ENCODE results near the gene WASHC4. TPM values are rescaled to one million over a fixed set of nuclear protein-coding genes. Genes with fewer than 3 reads are reported as not detected.
A peak's percentile ranks its signal among the peaks of the same experiment; 100 is the strongest.

Gene WASHC4
- total RNA-seq (100 to 1,000 TPM in 1 of 2 donors, 10 to 100 TPM in 1; 67.8 to 136 TPM), polyA plus RNA-seq (ENCODE audit: insufficient read length in 2 of 2) (10 to 100 TPM; 28.9 to 36.1 TPM)
- long read RNA-seq, donor 1, full-length matches to known transcripts: 1 of 1 reads
- long read RNA-seq, donor 1, partial matches to known transcripts: 0 of 1 reads
- long read RNA-seq, donor 1, other reads (novel, unspliced or antisense): 0 of 1 reads
- long read RNA-seq, donor 2: 0 reads
- long read RNA-seq, donor 3: 0 reads
- long read RNA-seq, donor 4, partial matches to known transcripts: 0 of 1 reads
- long read RNA-seq, donor 4, other reads (novel, unspliced or antisense): 0 of 1 reads

- DNase-seq (ENCODE audit: low read depth in 4 of 6, low spot score in 6 of 6): peak; percentile 80 to 98 (median 88)
- H3K4me3 ChIP-seq (ENCODE audit: low read depth, low read length): peak within 1 kb of the TSS; percentile 97
- H3K27ac ChIP-seq (ENCODE audit: low read depth, low read length): peak within 1 kb of the TSS; percentile 98
- WGBS (ENCODE audit: insufficient coverage): under 1% methylated on average over 80 of the region's 85 CpGs
- no peaks in the 10 kb centered on the region for H3K27me3 ChIP-seq (ENCODE audit: control insufficient read depth, insufficient read depth, low read length)
- no peaks in the 10 kb centered on the region for H3K9me3 ChIP-seq (ENCODE audit: control insufficient read depth, insufficient read depth, low read length)
- H3K4me1 ChIP-seq (ENCODE audit: control insufficient read depth, insufficient read depth, low read length): peaks cover 9% of the 10 kb centered on the region
- no peaks in the 10 kb centered on the region for H3K36me3 ChIP-seq (ENCODE audit: control insufficient read depth, insufficient read depth, low read length)
Measured at GRCh38 chr12:105107494-105108371, at the start of gene WASHC4. WASHC4 (plus strand) TSS chr12:105107731; CDS start chr12:105107801, 70 bp downstream.

- WGBS (ENCODE audit: insufficient coverage): 90% methylated on average over 3 of the region's 11 CpGs
- H3K9me3 ChIP-seq (ENCODE audit: control insufficient read depth, insufficient read depth, low read length): no peaks in the 10 kb centered on the region
- no peaks in the 10 kb centered on the region for H3K27me3 ChIP-seq (ENCODE audit: control insufficient read depth, insufficient read depth, low read length)
- DNase-seq (ENCODE audit: low read depth in 4 of 6, low spot score in 6 of 6): no peak
- no peaks in the 10 kb centered on the region for H3K4me1 ChIP-seq (ENCODE audit: control insufficient read depth, insufficient read depth, low read length)
- peaks cover 9% of the 10 kb centered on the region for H3K36me3 ChIP-seq (ENCODE audit: control insufficient read depth, insufficient read depth, low read length)
- no peak overlapping the region for H3K4me3 ChIP-seq (ENCODE audit: low read depth, low read length)
- H3K27ac ChIP-seq (ENCODE audit: low read depth, low read length): no peak overlapping the region
Measured at GRCh38 chr12:105060715-105061378, 46.7 kb upstream of the WASHC4 start.

GRCh38 chr12:105064564-105065178 lies 42.9 kb upstream of the WASHC4 start:
- Histone ChIP-seq H3K27me3 (ENCODE audit: control insufficient read depth, insufficient read depth, low read length) (no peaks in the 10 kb centered on the region), H3K4me1 (ENCODE audit: control insufficient read depth, insufficient read depth, low read length) (no peaks in the 10 kb centered on the region), H3K9me3 (ENCODE audit: control insufficient read depth, insufficient read depth, low read length) (no peaks in the 10 kb centered on the region), H3K4me3 (ENCODE audit: low read depth, low read length) (no peak overlapping the region), H3K36me3 (ENCODE audit: control insufficient read depth, insufficient read depth, low read length) (peaks cover 10% of the 10 kb centered on the region), H3K27ac (ENCODE audit: low read depth, low read length) (no peak overlapping the region)
- no peak for DNase-seq (ENCODE audit: low read depth in 4 of 6, low spot score in 6 of 6)
- 78% methylated on average over 5 of the region's 7 CpGs for WGBS (ENCODE audit: insufficient coverage)

GRCh38 chr12:105067511-105068031 lies 40.0 kb upstream of the WASHC4 start:
- Histone ChIP-seq H3K36me3 (ENCODE audit: control insufficient read depth, insufficient read depth, low read length) (peaks cover 6% of the 10 kb centered on the region), H3K4me3 (ENCODE audit: low read depth, low read length) (no peak overlapping the region), H3K4me1 (ENCODE audit: control insufficient read depth, insufficient read depth, low read length) (no peaks in the 10 kb centered on the region), H3K9me3 (ENCODE audit: control insufficient read depth, insufficient read depth, low read length) (no peaks in the 10 kb centered on the region), H3K27ac (ENCODE audit: low read depth, low read length) (no peak overlapping the region), H3K27me3 (ENCODE audit: control insufficient read depth, insufficient read depth, low read length) (no peaks in the 10 kb centered on the region)
- DNase-seq (ENCODE audit: low read depth in 4 of 6, low spot score in 6 of 6): no peak
- 55% methylated on average over 5 of the region's 6 CpGs for WGBS (ENCODE audit: insufficient coverage)

GRCh38 chr12:105069936-105070702 lies 37.4 kb upstream of the WASHC4 start:
- Histone ChIP-seq H3K4me1 (ENCODE audit: control insufficient read depth, insufficient read depth, low read length) (no peaks in the 10 kb centered on the region), H3K4me3 (ENCODE audit: low read depth, low read length) (no peak overlapping the region), H3K36me3 (ENCODE audit: control insufficient read depth, insufficient read depth, low read length) (peaks cover 2% of the 10 kb centered on the region), H3K9me3 (ENCODE audit: control insufficient read depth, insufficient read depth, low read length) (no peaks in the 10 kb centered on the region), H3K27ac (ENCODE audit: low read depth, low read length) (no peak overlapping the region), H3K27me3 (ENCODE audit: control insufficient read depth, insufficient read depth, low read length) (no peaks in the 10 kb centered on the region)
- DNase-seq (ENCODE audit: low read depth in 4 of 6, low spot score in 6 of 6): no peak
- 100% methylated on average over 1 of the region's 4 CpGs for WGBS (ENCODE audit: insufficient coverage)

- no CpG with 5 or more reads among the region's 3 CpGs for WGBS (ENCODE audit: insufficient coverage)
- Histone ChIP-seq H3K9me3 (ENCODE audit: control insufficient read depth, insufficient read depth, low read length) (no peaks in the 10 kb centered on the region), H3K27me3 (ENCODE audit: control insufficient read depth, insufficient read depth, low read length) (no peaks in the 10 kb centered on the region), H3K36me3 (ENCODE audit: control insufficient read depth, insufficient read depth, low read length) (no peaks in the 10 kb centered on the region), H3K27ac (ENCODE audit: low read depth, low read length) (no peak overlapping the region), H3K4me1 (ENCODE audit: control insufficient read depth, insufficient read depth, low read length) (no peaks in the 10 kb centered on the region), H3K4me3 (ENCODE audit: low read depth, low read length) (no peak overlapping the region)
- no peak for DNase-seq (ENCODE audit: low read depth in 4 of 6, low spot score in 6 of 6)
Measured at GRCh38 chr12:105071981-105072380, 35.5 kb upstream of the WASHC4 start.

GRCh38 chr12:105072888-105073488 lies 34.5 kb upstream of the WASHC4 start:
- no peaks in the 10 kb centered on the region for H3K36me3 ChIP-seq (ENCODE audit: control insufficient read depth, insufficient read depth, low read length)
- no peaks in the 10 kb centered on the region for H3K27me3 ChIP-seq (ENCODE audit: control insufficient read depth, insufficient read depth, low read length)
- no peak overlapping the region for H3K4me3 ChIP-seq (ENCODE audit: low read depth, low read length)
- no peaks in the 10 kb centered on the region for H3K9me3 ChIP-seq (ENCODE audit: control insufficient read depth, insufficient read depth, low read length)
- H3K4me1 ChIP-seq (ENCODE audit: control insufficient read depth, insufficient read depth, low read length): no peaks in the 10 kb centered on the region
- WGBS (ENCODE audit: insufficient coverage): 91% methylated on average over 2 of the region's 6 CpGs
- H3K27ac ChIP-seq (ENCODE audit: low read depth, low read length): no peak overlapping the region
- DNase-seq (ENCODE audit: low read depth in 4 of 6, low spot score in 6 of 6): no peak

- no peak for DNase-seq (ENCODE audit: low read depth in 4 of 6, low spot score in 6 of 6)
- H3K27me3 ChIP-seq (ENCODE audit: control insufficient read depth, insufficient read depth, low read length): no peaks in the 10 kb centered on the region
- H3K4me3 ChIP-seq (ENCODE audit: low read depth, low read length): no peak overlapping the region
- H3K27ac ChIP-seq (ENCODE audit: low read depth, low read length): no peak overlapping the region
- no peaks in the 10 kb centered on the region for H3K36me3 ChIP-seq (ENCODE audit: control insufficient read depth, insufficient read depth, low read length)
- H3K9me3 ChIP-seq (ENCODE audit: control insufficient read depth, insufficient read depth, low read length): no peaks in the 10 kb centered on the region
- H3K4me1 ChIP-seq (ENCODE audit: control insufficient read depth, insufficient read depth, low read length): no peaks in the 10 kb centered on the region
- WGBS (ENCODE audit: insufficient coverage): no CpG with 5 or more reads among the region's 1 CpG
Measured at GRCh38 chr12:105076098-105076497, 31.4 kb upstream of the WASHC4 start.

All from spinal cord (tissue), 10 donors.